HepG2 (cell line): ENCODE data around the gene ERBB4. TPM values are rescaled to one million over a fixed set of nuclear protein-coding genes. Genes with fewer than 3 reads are reported as not detected.

Source experiments
- ATAC-seq: fragments of 200-7000 bp; cut with Tn5 transposase; 3 replicates; pipeline ENCODE4 v1.9.1; 2020; ENCODE audit warnings: mild to moderate bottlenecking, moderate library complexity
- BruUV-seq: library from RNA; stranded (reverse); fragments of 400-500 nt; replicated peaks from 2 replicates; lab custom pipeline; 2021; lab: Mats Ljungman, UMichigan
- CTCF ChIA-PET: fragments of 300-600 bp; formaldehyde crosslinking; extraction: SDS; loops from one replicate; lab custom pipeline; 2021; ENCODE audit warnings: low total read pairs, inconsistent platforms, low intra/inter-chr PET ratio; lab: Yijun Ruan, JAX
- POLR2A ChIA-PET: fragments of 350-600 bp; sonication (Branson Sonifier 250); formaldehyde crosslinking; loops from one replicate; lab custom pipeline; 2020; ENCODE audit warnings: antibody characterized with exemption, inconsistent platforms; lab: Yijun Ruan, JAX
- DNase-seq: peaks from one replicate; pipeline ENCODE4 v3.0.0-alpha.2; 2015; ENCODE audit warnings: low spot score
- FAIRE-seq: peaks from 3 replicates; lab custom pipeline; 2011; peaks lifted over from hg19 to GRCh38; lab: Jason Lieb, UNC
- H2AFZ ChIP-seq: one replicate; pipeline ENCODE4 v1.6.1; 2011; ENCODE audit warnings: low read length, inconsistent platforms
- H3K27ac ChIP-seq: fragments of 300-600 bp; 3 replicates; pipeline ENCODE4 v1.8.0; 2011; ENCODE audit warnings: mixed run types, mild to moderate bottlenecking, mixed read lengths, low read length, inconsistent platforms; ENCODE audit not compliant: insufficient read depth; ENCODE audit errors: extremely low read length
- H3K27me3 ChIP-seq, 2 experiments: fragments of 200-600 bp in 1 of 2; 2 replicates in 1 of 2; 3 replicates in 1 of 2; pipeline versions ENCODE4 v1.6.0 to v1.8.0; 2011; ENCODE audit warnings: low read length in 2 of 2, mild to moderate bottlenecking in 2 of 2, moderate library complexity in 2 of 2, inconsistent platforms in 1 of 2; ENCODE audit not compliant: insufficient read depth in 2 of 2, control insufficient read depth in 1 of 2
- H3K36me3 ChIP-seq, 2 experiments: fragments of 200-600 bp in 1 of 2; replicated peaks in 1 of 2; 2 replicates in 1 of 2; 3 replicates in 1 of 2; pipeline versions ENCODE4 v1.5.1 to v1.8.0; 2011; ENCODE audit warnings: low read length in 2 of 2, inconsistent platforms in 1 of 2; ENCODE audit not compliant: insufficient read depth in 2 of 2, control insufficient read depth in 1 of 2
- H3K4me1 ChIP-seq: 2 replicates; pipeline ENCODE4 v1.5.1; 2012; ENCODE audit warnings: low read length, inconsistent platforms; ENCODE audit not compliant: insufficient read depth
- H3K4me2 ChIP-seq: 2 replicates; pipeline ENCODE4 v1.6.0; 2011; ENCODE audit warnings: low read depth, low read length, inconsistent platforms
- H3K4me3 ChIP-seq, 3 experiments: fragments of 200-600 bp in 1 of 3; sonication (generic), shearing (Covaris generic) in 1 of 3; replicated peaks in 1 of 3; 2 replicates each; pipeline ENCODE4 v1.5.1; 2011 to 2016; ENCODE audit warnings: low read length in 3 of 3, inconsistent platforms in 2 of 3, low read depth in 2 of 3, mild to moderate bottlenecking in 2 of 3, control low read depth in 1 of 3, mixed read lengths in 1 of 3; ENCODE audit not compliant: insufficient read depth in 1 of 3
- H3K79me2 ChIP-seq: one replicate; pipeline ENCODE4 v1.6.1; 2011; ENCODE audit warnings: low read length, inconsistent platforms; ENCODE audit not compliant: insufficient read depth
- H3K9ac ChIP-seq: 2 replicates; pipeline ENCODE4 v1.6.0; 2011; ENCODE audit warnings: mild to moderate bottlenecking, low read depth, low read length, inconsistent platforms; ENCODE audit not compliant: insufficient read depth
- H3K9me3 ChIP-seq: 2 replicates; pipeline ENCODE4 v1.5.1; 2012; ENCODE audit warnings: mild to moderate bottlenecking, low read length
- H4K20me1 ChIP-seq: 2 replicates; pipeline ENCODE4 v1.6.0; 2011; ENCODE audit warnings: inconsistent platforms, mild to moderate bottlenecking, low read length, moderate library complexity; ENCODE audit not compliant: insufficient read depth
- ERF ChIP-seq: IDR thresholded peaks from 2 replicates; pipeline ENCODE4 v1.6.1; 2018; ENCODE audit warnings: missing biosample characterization, missing genetic modification reagents
- FOXC1 ChIP-seq: sonication (generic); formaldehyde crosslinking; IDR thresholded peaks from 2 replicates; pipeline ENCODE4 v1.8.0; 2022; ENCODE audit warnings: mild to moderate bottlenecking, missing genetic modification reagents, borderline replicate concordance
- KDM2A ChIP-seq: sonication (generic); formaldehyde crosslinking; IDR thresholded peaks from 2 replicates; pipeline ENCODE4 v1.4.0; 2020; ENCODE audit warnings: low read depth, missing genetic modification reagents, borderline replicate concordance
- KDM5B ChIP-seq: sonication (generic); formaldehyde crosslinking; IDR thresholded peaks from 2 replicates; pipeline ENCODE4 v1.4.0; 2020; ENCODE audit warnings: missing genetic modification reagents, mild to moderate bottlenecking, borderline replicate concordance
- REXO4 ChIP-seq: sonication (generic); formaldehyde crosslinking; IDR thresholded peaks from 2 replicates; pipeline ENCODE4 v1.8.0; 2022; ENCODE audit warnings: missing genetic modification reagents, mild to moderate bottlenecking, borderline replicate concordance
- SAP130 ChIP-seq: IDR thresholded peaks from 2 replicates; pipeline ENCODE4 v1.6.1; 2016; ENCODE audit warnings: low read depth
- SPEN ChIP-seq: sonication (generic); formaldehyde crosslinking; IDR thresholded peaks from 2 replicates; pipeline ENCODE4 v1.5.1; 2020; ENCODE audit warnings: low read depth, mild to moderate bottlenecking, missing genetic modification reagents
- YEATS2 ChIP-seq: sonication (generic); formaldehyde crosslinking; IDR thresholded peaks from 2 replicates; pipeline ENCODE4 v1.4.0; 2020; ENCODE audit warnings: missing genetic modification reagents, borderline replicate concordance
- WGBS: methylation state at CpG from one replicate; pipeline ENCODE4 v1.1.6; 2017; ENCODE audit warnings: low lambda C conversion rate; 5-methylcytosine and 5-hydroxymethylcytosine counted together
- in situ Hi-C: cut with HindIII; loops from 2 replicates; pipeline ENCODE4 v1.10.0; 2017; ENCODE audit warnings: low pct_unique_long_range_greater_than_20kb; ENCODE audit not compliant: extremely low pct_ligation_motif_present
- intact Hi-C: fragments of 100-400 bp; cut with micrococcal nuclease; formaldehyde crosslinking; loops from one replicate; pipeline ENCODE4 v1.10.0; 2022; ENCODE audit not compliant: unreplicated experiment
- polyA plus RNA-seq, 8 experiments: library from polyadenylated mRNA; depleted of rRNA in 3 of 8; stranded (reverse) in 7 of 8; unstranded in 1 of 8; fragments of >200 nt; fragmentation: Illumina TruSeq in 4 of 8; extraction: Trizol in 4 of 8; gene quantifications; 2 replicates each; pipeline versions ENCODE4 v1.2.1 to v1.2.3, GENCODE V29; 2011 to 2016; ENCODE audit warnings: low read depth in 4 of 8, missing spikeins in 1 of 8, mixed read lengths in 1 of 8; ENCODE audit not compliant: insufficient read depth in 1 of 8
- total RNA-seq, 5 experiments: library from RNA; depleted of rRNA; stranded (reverse); fragments of >200 nt; fragmentation: Illumina TruSeq; extraction: Trizol; gene quantifications; 2 replicates each; pipeline ENCODE4 v1.2.3, GENCODE V29; 2016; ENCODE audit warnings: low read depth in 1 of 5
- TF ChIP-seq, protein P1 (sequence below): fragments of 450-650 bp; IDR thresholded peaks from 2 replicates; pipeline ENCODE4 v1.6.1; 2017
- TF ChIP-seq, protein P2 (sequence below): IDR thresholded peaks from 2 replicates; pipeline ENCODE4 v1.6.1; 2016
- TF ChIP-seq, protein P3 (sequence below): sonication (generic); formaldehyde crosslinking; IDR thresholded peaks from 2 replicates; pipeline ENCODE4 v1.4.0; 2020; ENCODE audit warnings: missing genetic modification reagents, low read depth, mild to moderate bottlenecking, borderline replicate concordance
- TF ChIP-seq, protein P4 (sequence below): sonication (generic); formaldehyde crosslinking; IDR thresholded peaks from 2 replicates; pipeline ENCODE4 v1.4.0; 2020; ENCODE audit warnings: missing genetic modification reagents

Gene ERBB4
- total and polyA plus RNA-seq, 2 of the 13 experiments (the other 11 are each of a cell fraction or from before 2014, with no cell fraction given), result not detected

DNA sequence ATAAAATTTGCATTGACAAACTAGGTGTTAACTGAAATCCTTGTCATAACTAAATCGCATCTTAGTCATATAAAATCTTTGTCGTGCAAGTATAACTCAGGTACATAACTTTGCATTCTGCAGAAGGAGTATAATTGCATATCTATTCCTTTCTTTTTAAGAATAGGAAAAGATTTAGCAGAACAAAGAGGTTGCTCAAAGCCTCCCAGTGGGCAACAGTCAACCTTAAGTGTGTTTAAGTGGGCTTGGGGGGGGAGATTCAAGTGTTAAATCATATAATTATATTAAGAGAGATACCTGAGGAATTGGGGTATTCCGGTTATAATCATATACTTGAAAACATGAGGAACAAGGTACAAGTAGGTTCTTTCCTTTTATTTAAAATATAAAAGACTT lies 1068.9 kb downstream of the ERBB4 start:
- no peak overlapping the region for H3K4me2 ChIP-seq
- no peaks in the 10 kb centered on the region for H3K27me3 ChIP-seq
- H3K27ac ChIP-seq, result no peak overlapping the region
- no peaks in the 10 kb centered on the region for H3K36me3 ChIP-seq
- no TSS peak for BruUV-seq
- no peak for DNase-seq
- H3K4me1 ChIP-seq, result no peaks in the 10 kb centered on the region
- H2AFZ ChIP-seq, result no peak overlapping the region
- 2% methylated on average over 3 of the region's 3 CpGs for WGBS
- POLR2A ChIA-PET, result no interaction called here
- TF ChIP-seq SPEN (CRISPR knock-in tag), result no peak
- no peak for TF ChIP-seq YEATS2 (CRISPR knock-in tag)
- TF ChIP-seq, protein P1, sequence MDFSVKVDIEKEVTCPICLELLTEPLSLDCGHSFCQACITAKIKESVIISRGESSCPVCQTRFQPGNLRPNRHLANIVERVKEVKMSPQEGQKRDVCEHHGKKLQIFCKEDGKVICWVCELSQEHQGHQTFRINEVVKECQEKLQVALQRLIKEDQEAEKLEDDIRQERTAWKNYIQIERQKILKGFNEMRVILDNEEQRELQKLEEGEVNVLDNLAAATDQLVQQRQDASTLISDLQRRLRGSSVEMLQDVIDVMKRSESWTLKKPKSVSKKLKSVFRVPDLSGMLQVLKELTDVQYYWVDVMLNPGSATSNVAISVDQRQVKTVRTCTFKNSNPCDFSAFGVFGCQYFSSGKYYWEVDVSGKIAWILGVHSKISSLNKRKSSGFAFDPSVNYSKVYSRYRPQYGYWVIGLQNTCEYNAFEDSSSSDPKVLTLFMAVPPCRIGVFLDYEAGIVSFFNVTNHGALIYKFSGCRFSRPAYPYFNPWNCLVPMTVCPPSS, result no peak
- TF ChIP-seq, protein P2, sequence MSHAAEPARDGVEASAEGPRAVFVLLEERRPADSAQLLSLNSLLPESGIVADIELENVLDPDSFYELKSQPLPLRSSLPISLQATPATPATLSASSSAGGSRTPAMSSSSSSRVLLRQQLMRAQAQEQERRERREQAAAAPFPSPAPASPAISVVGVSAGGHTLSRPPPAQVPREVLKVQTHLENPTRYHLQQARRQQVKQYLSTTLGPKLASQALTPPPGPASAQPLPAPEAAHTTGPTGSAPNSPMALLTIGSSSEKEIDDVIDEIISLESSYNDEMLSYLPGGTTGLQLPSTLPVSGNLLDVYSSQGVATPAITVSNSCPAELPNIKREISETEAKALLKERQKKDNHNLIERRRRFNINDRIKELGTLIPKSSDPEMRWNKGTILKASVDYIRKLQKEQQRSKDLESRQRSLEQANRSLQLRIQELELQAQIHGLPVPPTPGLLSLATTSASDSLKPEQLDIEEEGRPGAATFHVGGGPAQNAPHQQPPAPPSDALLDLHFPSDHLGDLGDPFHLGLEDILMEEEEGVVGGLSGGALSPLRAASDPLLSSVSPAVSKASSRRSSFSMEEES (CRISPR knock-in tag), result no peak
- TF ChIP-seq SAP130 (CRISPR knock-in tag), result no peak
- TF ChIP-seq REXO4 (CRISPR knock-in tag), result no peak
- TF ChIP-seq KDM5B (CRISPR knock-in tag), result no peak
- TF ChIP-seq KDM2A, result no peak
- no peak for TF ChIP-seq ERF (CRISPR knock-in tag)
- no peak for TF ChIP-seq FOXC1 (CRISPR knock-in tag)
- TF ChIP-seq, protein P3, sequence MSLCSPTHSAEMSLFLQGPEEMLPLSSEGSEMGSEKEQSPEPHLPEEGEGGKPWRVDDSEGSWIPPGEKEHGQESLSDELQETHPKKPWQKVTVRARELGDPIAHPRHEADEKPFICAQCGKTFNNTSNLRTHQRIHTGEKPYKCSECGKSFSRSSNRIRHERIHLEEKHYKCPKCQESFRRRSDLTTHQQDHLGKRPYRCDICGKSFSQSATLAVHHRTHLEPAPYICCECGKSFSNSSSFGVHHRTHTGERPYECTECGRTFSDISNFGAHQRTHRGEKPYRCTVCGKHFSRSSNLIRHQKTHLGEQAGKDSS, result no peak
- TF ChIP-seq, protein P4, sequence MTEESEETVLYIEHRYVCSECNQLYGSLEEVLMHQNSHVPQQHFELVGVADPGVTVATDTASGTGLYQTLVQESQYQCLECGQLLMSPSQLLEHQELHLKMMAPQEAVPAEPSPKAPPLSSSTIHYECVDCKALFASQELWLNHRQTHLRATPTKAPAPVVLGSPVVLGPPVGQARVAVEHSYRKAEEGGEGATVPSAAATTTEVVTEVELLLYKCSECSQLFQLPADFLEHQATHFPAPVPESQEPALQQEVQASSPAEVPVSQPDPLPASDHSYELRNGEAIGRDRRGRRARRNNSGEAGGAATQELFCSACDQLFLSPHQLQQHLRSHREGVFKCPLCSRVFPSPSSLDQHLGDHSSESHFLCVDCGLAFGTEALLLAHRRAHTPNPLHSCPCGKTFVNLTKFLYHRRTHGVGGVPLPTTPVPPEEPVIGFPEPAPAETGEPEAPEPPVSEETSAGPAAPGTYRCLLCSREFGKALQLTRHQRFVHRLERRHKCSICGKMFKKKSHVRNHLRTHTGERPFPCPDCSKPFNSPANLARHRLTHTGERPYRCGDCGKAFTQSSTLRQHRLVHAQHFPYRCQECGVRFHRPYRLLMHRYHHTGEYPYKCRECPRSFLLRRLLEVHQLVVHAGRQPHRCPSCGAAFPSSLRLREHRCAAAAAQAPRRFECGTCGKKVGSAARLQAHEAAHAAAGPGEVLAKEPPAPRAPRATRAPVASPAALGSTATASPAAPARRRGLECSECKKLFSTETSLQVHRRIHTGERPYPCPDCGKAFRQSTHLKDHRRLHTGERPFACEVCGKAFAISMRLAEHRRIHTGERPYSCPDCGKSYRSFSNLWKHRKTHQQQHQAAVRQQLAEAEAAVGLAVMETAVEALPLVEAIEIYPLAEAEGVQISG, result no peak
- no peak overlapping the region for H3K4me3 ChIP-seq
- no peaks in the 10 kb centered on the region for H3K9me3 ChIP-seq
- no peaks in the 10 kb centered on the region for H3K79me2 ChIP-seq
- ATAC-seq, result no peak
- in situ Hi-C loops, result no loop called here
- intact Hi-C loops, result no loop called here
- no peak overlapping the region for H3K9ac ChIP-seq
- no peaks in the 10 kb centered on the region for H4K20me1 ChIP-seq
- FAIRE-seq, result no peak
- CTCF ChIA-PET, result no interaction called here
